Hematopoietic multipotent progenitor cell treated with erythropoietin and hydrocortisone succinate and interleukin-3 and kit ligand, for 4 days (in vitro differentiated cells): Measurements from ENCODE around the gene RSPH9.
A peak's percentile ranks its signal among the peaks of the same experiment; 100 is the strongest.
"Not testable (repeated sequence)": the region's sequence is repeated elsewhere in the genome, so short reads cannot be mapped to it uniquely, and the experiment has no call there.

Experiments used
- DNase-seq: peaks from one replicate; pipeline ENCODE4 v3.0.0-alpha.2; 2015

Gene RSPH9

DNA sequence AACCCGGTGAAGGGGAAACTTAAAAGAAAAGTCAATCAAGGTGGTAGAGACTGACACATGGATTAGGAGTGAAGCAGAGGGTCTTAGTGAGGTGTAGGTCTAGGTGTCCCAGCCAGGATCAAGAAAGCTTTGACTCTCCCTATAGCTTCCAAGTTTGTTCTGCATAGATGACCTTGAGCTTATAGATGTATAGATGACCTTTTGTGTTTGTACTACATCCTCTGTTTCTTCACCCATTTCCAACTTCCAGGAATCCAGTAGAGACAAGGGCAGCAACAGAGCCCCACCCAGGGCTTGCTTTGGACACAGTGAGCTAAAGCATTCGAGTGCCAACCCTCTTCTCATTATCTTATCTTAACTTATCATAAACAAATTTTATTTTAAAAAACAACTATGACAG is 44.6 kb downstream of the RSPH9 start:
- no peak for DNase-seq

DNA sequence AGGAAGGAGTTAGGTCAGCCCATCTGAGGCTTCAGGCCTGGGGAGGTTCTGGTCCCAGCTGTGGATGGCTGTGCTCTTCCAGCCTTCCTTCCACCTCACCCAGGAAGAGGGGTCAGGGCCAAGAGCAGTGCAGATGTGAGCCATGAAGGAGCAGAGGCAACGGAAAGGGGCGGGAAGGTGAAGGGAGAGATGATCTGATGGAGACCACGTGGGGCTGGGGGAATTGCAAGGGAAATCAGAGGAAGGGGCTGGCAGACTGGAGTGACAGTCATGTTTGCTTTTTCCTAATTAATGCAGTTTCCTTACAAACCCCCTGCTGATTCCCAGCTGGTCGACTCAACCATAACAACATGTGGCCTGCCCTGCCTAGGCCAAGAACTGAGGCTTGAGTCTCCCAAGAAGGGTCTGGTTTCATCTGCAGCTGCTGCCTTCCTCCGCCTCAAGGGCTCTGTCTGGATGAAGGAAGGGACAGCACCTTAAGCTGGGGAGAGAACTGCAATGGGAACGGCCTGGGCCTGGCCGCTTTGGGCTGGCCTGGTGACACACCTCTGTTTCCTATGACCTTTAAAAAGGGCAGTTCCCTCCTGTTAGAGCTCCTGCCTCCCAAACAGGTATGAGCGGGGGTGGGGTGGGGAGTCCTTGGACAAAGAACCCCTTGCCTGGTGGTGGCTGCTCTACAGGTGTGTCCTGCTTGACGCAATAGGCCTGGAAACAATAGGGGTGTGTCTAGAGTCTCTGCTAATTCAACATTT is 50.6 kb downstream of the RSPH9 start:
- no peak for DNase-seq

DNA sequence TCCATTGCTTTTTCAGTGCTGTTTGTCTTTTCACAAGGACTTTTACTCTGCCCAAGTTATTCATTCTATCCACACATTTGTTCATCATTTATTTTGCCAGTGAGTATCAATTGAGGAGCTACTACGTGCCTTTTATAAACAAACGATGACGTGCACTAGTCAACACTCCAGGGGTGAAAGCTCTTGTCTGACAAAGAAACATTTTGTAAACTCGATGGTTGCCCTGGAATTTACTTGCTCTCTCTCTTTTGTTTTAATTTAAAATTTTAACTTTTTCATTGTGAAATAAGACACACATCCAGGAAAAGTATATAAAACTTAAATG is 51.1 kb downstream of the RSPH9 start:
- no peak for DNase-seq

- DNase-seq: no peak
Observed at GRCh38 chr6:43697421-43697820, 52.6 kb downstream of the RSPH9 start.

GRCh38 chr6:43698584-43699349 is 53.9 kb downstream of the RSPH9 start:
- DNase-seq: no peak

- no peak for DNase-seq
Observed at GRCh38 chr6:43699564-43700186, 54.8 kb downstream of the RSPH9 start.

- DNase-seq: not testable (repeated sequence)
Observed at GRCh38 chr6:43700939-43701560, 56.2 kb downstream of the RSPH9 start.

- DNase-seq: no peak
Observed at GRCh38 chr6:43702171-43702533, 57.3 kb downstream of the RSPH9 start.

GRCh38 chr6:43702534-43703440 is 58.0 kb downstream of the RSPH9 start:
- DNase-seq: peak; percentile 92

DNA sequence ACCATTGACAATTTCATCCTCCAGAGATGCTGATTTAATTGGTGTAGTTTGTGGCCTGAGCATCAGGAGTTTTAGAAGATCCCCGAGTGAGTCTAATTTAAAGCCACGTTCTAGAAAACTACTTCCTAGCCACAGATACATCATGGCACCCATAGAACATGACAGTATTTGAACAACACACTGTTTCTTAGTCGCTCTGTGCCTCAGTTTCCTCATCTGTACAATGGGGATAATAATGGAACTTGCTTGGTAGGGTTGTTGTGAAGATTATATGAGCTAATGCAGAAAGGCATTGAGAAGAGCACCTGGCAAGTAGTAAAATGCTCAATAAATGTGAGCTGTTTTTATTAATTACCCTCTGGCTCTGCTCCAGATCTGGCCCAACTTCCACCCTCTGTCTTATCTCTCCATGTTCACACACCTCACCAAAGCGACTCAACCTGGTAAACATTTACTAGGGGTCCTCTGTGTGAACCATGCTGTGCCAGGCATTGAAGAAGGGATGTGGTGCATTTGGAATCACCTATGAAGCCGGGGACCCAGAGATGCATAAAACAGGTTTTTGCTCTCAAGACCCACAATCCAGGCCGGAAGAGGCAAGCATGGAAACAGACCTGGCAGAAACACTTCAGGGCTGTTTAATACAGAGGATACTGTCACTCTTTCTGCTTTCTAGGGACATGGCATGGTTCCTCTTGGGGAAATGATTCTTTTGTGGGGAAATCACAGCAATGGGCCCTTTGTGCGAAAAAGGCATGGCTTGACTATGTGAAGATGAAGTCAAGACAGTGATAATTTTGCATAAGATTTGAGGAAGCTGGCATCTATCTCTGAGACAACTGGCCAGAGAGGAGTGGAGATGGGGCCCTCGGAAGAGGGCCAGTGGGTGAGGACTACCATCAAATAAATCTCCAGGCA is 58.9 kb downstream of the RSPH9 start:
- no peak for DNase-seq

- peak; percentile 43 for DNase-seq
Observed at GRCh38 chr6:43705996-43706395, 61.2 kb downstream of the RSPH9 start.

DNA sequence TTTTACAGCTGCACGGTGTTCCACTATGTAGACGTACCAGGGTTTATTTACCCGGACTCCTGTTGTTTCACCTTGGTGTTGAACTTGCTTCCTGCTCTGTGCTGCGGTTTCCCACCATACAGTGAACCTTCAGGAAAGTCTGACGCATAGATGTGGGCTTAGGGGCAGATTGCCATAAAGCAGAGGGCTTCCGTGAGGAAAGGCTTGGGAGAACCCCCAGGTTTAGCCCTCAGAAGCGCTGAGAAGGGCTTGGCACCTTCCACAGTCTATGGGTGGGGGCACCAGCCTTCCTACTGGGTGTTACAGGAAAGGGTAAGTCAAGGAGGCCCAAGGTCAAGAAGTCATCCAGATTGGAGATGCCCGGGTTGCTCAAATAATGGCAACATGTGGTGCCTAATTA is 62.0 kb downstream of the RSPH9 start:
- DNase-seq: no peak

DNA sequence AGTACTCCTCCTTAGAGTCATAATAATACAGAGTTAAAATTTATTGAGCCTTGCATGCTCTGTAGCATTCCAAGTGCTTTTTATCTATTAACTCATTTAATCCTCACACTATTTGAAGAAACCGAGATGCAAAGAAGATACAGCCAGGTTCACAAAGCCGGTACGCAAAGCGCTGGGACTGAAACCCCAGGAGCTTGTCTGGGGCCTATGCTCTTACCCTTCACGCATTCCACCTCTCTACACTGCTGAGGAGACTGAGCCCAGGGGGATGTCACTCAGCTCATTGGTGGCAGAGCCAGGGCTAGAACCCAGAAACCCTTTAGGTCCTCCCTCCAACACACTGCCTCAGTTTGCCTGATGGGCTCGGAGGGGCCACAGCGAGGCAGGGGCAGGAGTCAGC is 62.4 kb downstream of the RSPH9 start:
- no peak for DNase-seq

- DNase-seq: no peak
Observed at GRCh38 chr6:43707767-43708166, 62.9 kb downstream of the RSPH9 start.

DNA sequence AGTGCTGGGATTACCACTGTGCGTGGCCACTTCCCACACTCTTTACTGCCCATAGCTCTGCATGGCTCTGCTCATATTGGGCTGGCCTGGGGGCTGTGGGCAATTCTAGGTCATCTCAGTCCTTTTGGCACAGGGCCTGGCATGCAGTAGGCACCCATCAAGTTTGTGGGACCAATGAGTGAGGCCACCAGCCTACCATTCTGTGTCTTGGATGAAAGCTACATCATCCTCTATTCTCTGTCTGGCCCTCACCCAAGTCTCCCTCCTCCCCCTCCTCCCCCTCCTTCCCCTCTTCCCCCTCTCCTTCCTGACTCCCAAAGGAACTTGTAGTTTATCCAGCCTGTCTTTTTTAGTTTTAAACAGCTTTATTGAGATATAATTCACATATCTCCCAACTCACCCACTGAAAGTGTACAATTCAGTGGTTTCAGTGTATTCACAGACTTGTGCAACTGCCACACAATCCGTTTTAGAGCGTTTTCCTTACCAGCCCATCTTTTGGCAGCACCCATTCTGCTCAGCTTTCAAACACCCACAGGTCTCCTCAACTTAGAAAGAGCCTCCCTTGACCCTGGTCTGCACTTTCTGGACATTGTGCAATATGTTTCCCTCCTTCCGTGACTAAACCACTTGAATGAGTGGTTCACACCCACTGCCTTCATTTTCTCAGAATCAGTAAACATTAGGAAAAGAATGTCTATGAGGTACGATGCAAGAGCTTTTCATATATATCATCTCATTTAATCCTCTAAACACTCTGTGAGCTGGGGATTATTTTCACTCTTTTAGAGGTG is 64.2 kb downstream of the RSPH9 start:
- no peak for DNase-seq

GRCh38 chr6:43709654-43710303 is 64.9 kb downstream of the RSPH9 start:
- DNase-seq: no peak

- no peak for DNase-seq
Observed at GRCh38 chr6:43710576-43710975, 65.7 kb downstream of the RSPH9 start.

GRCh38 chr6:43712579-43712978 is 67.7 kb downstream of the RSPH9 start:
- no peak for DNase-seq

DNA sequence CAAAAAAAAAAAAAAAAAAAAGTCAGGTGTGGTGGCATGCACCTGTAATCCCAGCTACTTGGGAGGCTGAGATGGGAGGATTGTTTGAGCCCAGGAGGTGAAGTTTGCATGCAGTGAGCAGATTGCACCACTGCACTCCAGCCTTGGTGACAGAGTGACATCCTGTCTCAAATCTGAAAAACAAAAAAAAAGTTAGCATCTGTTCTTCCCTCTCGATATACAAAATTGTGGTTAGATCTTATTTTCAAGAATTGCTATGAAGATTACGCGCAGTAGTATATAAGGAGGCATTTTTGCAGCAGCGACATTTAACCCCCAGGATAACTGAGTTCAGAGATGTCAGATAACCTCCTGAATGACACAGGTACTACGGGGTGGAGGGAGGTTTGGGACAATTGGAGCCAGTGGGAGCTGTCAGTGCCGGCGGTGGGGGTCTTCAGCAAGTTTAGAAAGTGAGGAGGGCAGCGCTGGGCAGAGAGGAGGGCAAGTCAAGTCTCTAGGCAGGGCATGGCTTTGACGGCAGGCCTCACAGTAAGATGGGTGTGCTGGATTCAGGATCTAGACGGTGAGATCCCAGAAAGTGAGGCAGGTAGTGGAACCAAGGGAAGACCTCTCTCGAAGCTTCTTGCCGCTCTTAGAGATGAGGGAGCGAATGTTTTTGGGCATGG is 68.9 kb downstream of the RSPH9 start:
- no peak for DNase-seq
